ENCODE data around the gene SPATA2L.

DNA sequence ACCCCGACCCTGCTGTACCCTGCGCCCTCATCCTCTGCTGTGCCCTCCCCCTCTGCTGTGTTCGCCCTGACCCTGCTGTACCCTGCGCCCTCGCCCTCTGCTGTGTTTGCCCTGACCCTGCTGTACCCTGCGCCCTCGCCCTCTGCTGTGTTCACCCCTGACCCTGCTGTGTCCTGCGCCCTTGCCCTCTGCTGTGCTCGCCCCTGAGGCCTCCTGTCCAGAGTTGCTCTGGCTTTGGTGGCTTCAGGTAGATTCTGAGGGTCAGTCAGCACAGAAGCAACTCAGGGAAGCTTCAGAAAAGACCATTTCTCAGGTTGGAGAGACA is 31.4 kb upstream of the SPATA2L start:
- TF ChIP-seq POLR2A (IDR thresholded peaks at IDR 0.05) = no peak
- TF ChIP-seq, protein P1, sequence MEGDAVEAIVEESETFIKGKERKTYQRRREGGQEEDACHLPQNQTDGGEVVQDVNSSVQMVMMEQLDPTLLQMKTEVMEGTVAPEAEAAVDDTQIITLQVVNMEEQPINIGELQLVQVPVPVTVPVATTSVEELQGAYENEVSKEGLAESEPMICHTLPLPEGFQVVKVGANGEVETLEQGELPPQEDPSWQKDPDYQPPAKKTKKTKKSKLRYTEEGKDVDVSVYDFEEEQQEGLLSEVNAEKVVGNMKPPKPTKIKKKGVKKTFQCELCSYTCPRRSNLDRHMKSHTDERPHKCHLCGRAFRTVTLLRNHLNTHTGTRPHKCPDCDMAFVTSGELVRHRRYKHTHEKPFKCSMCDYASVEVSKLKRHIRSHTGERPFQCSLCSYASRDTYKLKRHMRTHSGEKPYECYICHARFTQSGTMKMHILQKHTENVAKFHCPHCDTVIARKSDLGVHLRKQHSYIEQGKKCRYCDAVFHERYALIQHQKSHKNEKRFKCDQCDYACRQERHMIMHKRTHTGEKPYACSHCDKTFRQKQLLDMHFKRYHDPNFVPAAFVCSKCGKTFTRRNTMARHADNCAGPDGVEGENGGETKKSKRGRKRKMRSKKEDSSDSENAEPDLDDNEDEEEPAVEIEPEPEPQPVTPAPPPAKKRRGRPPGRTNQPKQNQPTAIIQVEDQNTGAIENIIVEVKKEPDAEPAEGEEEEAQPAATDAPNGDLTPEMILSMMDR (IDR thresholded peaks at IDR 0.05) = no peak
- TF ChIP-seq EP300 (IDR thresholded peaks at IDR 0.05) = no peak
